Measurements from ENCODE around the gene PATZ1.
A peak's percentile ranks its signal among the peaks of the same experiment; 100 is the strongest.
"Not testable (repeated sequence)": the region's sequence is repeated elsewhere in the genome, so short reads cannot be mapped to it uniquely, and the experiment has no call there.

The PATZ1 gene

GRCh38 chr22:31323578-31324550 lies 22.3 kb downstream of the PATZ1 start:
- H3K27ac ChIP-seq: no peak overlapping the region
- no peak for DNase-seq (ENCODE audit: low read depth, low spot score)

DNA sequence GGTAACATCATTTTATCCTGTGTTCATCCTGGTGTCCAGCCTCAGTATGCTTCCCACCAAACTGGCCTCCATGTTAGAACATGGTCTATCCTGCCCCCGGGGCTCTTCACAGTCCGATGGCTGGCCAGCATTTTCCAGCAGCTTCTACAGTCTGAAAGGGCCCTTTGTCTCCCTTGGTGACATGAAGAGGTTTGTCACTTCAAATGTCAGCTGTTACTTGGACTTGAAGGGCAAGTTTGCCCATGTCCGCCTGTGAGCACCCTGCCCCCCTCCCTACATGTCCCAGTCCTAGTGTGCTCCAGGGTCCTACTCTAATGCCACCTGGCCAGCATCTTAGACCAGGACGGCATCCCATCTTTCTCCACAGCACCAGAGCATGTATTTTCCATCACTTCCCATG lies 24.7 kb downstream of the PATZ1 start:
- DNase-seq (ENCODE audit: low read depth, low spot score): no peak
- no peak overlapping the region for H3K27ac ChIP-seq

DNA sequence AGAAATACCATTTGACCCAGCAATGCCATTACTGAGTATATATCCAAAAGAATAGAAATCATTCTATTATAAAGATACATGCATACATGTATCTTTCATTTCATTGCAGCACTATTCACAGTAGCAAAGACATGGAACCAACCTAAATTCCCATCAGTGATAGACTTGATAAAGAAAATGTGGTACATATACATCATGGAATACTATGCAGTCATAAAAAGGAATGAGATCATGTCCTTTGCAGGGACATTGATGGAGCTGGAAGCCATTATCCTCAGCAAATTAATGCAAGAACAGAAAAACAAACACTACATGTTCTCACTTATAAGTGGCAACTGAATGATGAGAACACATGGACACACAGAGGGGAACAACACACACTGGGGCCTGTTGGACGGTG lies 31.9 kb downstream of the PATZ1 start:
- DNase-seq (ENCODE audit: low read depth, low spot score); H3K27ac ChIP-seq: not testable (repeated sequence)

DNA sequence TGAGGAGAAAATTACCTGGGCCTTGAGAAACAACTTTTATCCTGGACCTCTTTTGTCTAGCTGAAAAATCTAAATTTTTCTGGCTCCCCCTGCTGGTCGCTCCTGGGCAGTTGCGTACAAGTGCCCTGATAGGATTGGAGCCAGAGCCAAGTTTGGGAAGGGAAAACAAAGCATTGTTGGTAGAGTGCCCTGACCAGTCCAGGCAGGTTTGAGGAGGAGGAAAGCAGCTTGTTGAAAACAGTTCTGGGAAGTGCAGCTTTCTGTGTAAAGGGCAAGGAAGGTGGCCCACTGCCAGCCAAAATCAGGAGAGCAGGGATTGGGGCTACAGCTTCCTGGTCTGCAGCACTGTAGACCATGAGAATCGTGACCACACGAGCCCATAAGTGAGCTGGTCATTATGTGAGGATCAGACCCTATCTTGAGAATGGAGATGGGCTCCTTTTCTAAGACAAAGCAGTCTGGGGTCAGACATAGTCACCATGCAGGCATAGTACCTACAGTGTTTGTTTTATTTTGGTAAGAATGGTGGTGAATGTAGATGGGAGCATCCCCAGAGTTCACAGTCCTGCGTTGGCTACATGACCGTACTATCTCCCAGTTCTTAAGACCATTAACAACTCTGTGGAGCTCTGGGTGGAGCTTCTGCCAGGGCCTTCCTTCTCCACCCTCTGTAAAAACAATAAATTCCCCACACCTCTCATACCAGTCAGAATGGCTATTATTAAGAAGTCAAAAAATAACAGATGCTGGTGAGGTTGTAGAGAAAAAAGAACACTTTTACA lies 32.6 kb downstream of the PATZ1 start:
- peak overlapping the region; percentile 53 for H3K27ac ChIP-seq
- DNase-seq (ENCODE audit: low read depth, low spot score): peak; percentile 76

DNA sequence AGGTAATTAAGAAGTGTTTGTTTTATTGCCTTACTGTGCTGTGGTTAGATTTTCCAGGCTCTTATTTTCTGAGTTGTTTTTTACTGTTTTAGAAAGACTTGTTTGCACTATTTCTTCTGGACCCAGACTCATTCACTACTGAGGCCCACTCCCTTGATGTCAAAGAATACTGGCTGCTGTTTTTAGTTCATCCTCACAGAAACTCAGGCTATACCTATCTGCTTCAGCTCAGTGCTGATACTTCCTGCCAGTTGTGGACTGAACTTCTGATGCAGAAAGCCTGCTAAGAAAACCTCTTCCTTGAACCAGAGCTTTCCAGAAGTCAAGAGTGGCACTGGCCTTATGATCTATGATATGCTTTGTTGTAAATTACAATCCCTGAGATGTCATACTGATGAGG lies 38.0 kb downstream of the PATZ1 start:
- no peak overlapping the region for H3K27ac ChIP-seq
- DNase-seq (ENCODE audit: low read depth, low spot score): no peak

DNA sequence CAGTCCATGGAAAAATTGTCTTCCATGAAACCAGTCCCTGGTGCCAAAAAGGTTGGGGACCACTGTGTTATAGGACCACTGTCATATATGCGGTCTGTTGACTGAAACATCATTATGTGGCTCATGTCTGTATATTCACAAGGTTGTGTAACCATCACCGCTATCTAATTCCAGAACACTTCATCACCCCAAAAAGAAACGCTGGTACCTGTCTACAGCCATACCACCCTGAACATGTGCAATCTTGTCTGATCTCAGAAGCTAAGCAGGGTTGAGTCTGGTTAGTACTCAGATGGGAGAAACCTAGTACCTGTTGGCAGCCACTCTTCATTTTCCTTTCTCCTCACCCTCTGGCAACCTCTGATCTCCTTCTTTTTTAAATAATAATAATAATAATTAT lies 41.0 kb downstream of the PATZ1 start:
- peak; percentile 80 for DNase-seq (ENCODE audit: low read depth, low spot score)
- peak overlapping the region; percentile 51 for H3K27ac ChIP-seq

DNA sequence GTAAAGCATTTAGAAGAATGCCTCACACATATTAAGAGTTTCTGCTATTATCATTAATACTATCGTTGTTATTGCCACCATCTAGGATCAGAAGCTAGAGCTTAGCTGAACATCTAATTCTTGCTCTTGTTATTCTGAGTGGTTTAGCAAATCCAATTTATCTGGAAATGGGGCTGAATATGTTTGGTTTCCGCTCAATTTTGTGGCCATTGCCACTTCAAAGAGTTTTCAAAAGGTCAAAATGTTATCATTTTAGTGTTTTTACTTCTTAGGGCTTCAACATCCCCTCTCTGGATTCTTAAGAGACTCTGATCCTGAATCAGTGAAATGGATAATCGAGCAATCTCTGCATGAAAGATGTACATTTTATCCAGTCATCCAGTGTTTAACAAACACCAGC lies 43.6 kb downstream of the PATZ1 start:
- DNase-seq (ENCODE audit: low read depth, low spot score): no peak
- no peak overlapping the region for H3K27ac ChIP-seq

DNA sequence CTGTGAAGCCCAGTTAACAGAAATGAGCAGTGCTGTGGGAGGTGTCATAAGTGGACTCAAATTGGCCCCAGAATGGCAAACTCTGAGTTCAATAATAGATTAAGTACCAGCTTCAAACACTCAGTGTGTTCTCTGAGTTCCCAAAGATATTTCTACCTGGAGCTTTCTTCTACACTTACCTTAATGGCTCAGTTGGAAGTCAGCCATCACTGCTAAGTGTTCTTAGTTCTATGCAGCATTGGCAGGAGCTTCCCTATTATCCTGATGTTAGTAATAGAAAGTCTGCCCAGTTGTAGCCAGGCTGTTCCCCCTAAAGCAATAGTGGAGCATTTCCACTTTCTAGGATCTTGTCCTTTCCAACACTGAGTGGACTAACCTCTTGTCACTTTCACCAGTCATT lies 44.1 kb downstream of the PATZ1 start:
- no peak for DNase-seq (ENCODE audit: low read depth, low spot score)
- H3K27ac ChIP-seq: no peak overlapping the region

- no peak overlapping the region for H3K27ac ChIP-seq
- no peak for DNase-seq (ENCODE audit: low read depth, low spot score)
Measured at GRCh38 chr22:31300896-31301295, 45.2 kb downstream of the PATZ1 start.

DNA sequence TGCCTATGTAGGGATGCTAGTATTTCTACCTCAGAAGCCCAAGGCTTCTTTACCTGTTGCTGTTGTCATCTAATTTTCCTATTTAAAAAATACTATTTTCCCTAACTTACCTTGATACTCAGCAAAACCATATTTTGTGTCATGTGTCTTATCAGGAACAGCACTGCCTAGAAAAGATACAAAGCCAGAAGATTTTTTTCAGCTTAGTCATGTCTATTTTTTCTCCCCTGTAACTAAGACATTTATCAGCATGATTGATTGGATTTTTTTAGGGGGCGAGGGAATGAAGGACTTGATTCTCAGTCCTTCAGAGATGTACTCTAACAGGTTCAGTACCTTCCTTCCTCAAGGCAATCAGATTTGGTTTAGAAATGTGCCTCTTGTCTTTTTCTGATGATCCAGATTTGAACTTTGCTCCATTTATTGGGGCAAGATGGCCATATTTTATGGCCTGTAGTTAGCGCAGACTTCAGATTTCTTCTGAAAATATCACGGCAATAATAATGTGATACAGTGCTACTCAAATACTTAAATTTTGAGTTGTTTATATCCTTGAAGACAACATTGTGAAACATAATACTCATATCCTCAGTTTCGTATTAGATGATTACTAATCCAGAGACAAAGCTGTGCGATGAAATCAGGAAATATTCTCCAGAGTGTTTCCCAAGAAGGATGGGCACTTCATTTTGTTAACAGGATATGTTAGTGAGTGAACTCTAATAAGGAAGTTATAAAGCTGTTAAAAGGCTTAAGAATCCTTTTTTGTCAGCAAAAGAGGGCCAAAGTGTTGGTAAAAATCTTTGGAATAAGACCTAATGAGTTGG lies 50.1 kb downstream of the PATZ1 start:
- peak; percentile 66 for DNase-seq (ENCODE audit: low read depth, low spot score)
- H3K27ac ChIP-seq: peak overlapping the region; percentile 97

GRCh38 chr22:31295360-31295759 lies 50.8 kb downstream of the PATZ1 start:
- DNase-seq (ENCODE audit: low read depth, low spot score): no peak
- H3K27ac ChIP-seq: peak overlapping the region; percentile 97

- H3K27ac ChIP-seq: peak within 1 kb of the TSS; percentile 97
- DNase-seq (ENCODE audit: low read depth, low spot score): no peak
Measured at GRCh38 chr22:31292236-31292989, 53.7 kb downstream of the PATZ1 start, which contains the start of gene PIK3IP1. TSS of gene PIK3IP1 (minus strand) at chr22:31292488. CDS start at chr22:31292344, 144 bp downstream.

- DNase-seq (ENCODE audit: low read depth, low spot score): no peak
Measured at GRCh38 chr22:31291481-31292235, 54.5 kb downstream of the PATZ1 start.

DNA sequence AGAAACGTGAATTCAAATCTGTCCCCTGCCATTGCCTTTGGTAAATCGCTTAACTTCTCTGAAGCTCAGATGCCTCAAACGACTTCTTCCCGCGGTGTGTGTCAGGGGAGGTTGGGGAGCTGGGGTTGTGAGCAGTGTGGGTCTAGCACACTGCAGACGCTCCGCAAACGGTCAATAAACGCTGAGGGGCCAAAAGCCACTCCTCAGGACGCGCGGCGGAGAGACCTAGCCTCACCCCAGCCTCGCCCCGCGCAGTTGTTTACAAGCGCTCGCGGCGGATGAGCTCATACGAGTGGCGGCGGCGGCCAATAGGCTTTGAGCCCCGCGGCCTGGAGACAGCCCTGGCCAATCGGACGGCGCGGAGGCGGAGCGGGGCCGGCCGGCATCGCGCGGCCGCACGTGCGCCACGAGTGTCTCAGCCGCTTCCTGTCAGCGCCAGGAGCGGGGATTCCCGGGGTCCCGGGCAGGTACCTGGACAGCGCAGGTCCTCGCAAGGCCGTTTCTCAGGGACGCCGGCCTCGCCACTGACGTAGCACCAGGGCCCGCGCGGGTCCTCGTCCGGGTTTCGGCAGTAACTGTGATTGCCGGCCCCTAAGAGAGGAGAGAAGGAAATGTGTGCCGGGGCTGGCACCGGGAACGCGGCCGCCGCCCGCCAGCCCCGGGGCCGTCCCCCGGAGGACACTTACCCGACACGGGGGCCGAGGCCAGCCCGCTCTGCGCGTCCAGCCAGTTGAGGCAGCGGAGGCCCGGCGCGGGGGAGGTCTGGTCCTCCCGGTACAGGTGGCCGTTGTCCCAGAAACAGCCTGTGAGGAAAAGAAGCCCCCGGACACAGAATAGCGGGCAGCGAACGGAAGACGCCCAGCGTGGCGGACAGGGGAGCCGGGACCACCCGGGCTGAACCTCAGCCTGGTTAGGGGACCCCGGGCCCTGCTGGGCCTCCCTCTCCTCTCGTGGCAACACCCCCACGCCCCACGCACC lies 55.4 kb downstream of the PATZ1 start:
- H3K27ac ChIP-seq: peak overlapping the region; percentile 97
- DNase-seq (ENCODE audit: low read depth, low spot score): peak; percentile 78

More at GRCh38 chr22:31291481-31292235, 54.5 kb downstream of the PATZ1 start:
- H3K27ac ChIP-seq: peak overlapping the region; percentile 97

GRCh38 chr22:31289344-31289743 lies 56.8 kb downstream of the PATZ1 start:
- no peak overlapping the region for H3K27ac ChIP-seq
- no peak for DNase-seq (ENCODE audit: low read depth, low spot score)

DNA sequence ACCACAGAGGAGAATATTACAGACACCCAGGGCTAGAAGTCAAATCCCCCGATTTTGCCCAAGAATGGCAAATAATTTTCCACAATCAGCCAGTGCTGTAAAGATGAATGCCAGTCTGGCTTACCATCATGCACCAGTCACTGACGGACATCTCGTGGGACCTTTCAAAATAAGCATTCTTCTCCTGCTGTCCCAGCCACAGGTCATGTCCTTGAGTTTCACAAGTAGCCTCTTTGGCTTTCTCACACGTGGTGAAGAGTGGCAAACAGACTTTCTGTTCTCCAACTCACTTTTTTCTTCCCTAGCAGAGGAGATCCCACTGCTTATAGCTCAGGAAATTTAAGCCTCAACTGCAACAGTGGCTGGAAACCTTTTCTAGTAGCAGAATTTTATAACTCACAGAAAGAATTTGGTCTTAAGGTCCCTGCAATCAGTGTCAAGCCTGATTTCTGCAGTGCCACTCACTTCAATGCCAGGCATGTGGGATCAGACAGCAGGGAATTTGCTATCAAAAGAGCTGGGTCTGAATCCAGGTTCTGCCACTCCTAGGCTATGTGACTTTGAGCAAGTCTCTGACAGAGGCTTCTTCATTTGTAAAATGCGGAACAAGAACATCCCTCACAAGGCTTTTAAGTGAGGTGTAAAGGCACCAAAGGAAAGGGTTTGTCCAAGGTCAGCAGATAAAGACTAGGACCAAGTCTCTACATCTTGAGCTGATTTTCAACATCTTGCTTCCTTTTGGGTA lies 57.5 kb downstream of the PATZ1 start:
- no peak overlapping the region for H3K27ac ChIP-seq
- DNase-seq (ENCODE audit: low read depth, low spot score): no peak

Measured in epithelial cell of prostate (primary cell).